ENCODE data around the gene LRRC32. TPM values are rescaled to one million over a fixed set of nuclear protein-coding genes. Genes with fewer than 3 reads are reported as not detected.

LRRC32 gene
- total and polyA plus RNA-seq, 2 experiments from 2014 or later = 0.42 to 0.58 TPM

DNA sequence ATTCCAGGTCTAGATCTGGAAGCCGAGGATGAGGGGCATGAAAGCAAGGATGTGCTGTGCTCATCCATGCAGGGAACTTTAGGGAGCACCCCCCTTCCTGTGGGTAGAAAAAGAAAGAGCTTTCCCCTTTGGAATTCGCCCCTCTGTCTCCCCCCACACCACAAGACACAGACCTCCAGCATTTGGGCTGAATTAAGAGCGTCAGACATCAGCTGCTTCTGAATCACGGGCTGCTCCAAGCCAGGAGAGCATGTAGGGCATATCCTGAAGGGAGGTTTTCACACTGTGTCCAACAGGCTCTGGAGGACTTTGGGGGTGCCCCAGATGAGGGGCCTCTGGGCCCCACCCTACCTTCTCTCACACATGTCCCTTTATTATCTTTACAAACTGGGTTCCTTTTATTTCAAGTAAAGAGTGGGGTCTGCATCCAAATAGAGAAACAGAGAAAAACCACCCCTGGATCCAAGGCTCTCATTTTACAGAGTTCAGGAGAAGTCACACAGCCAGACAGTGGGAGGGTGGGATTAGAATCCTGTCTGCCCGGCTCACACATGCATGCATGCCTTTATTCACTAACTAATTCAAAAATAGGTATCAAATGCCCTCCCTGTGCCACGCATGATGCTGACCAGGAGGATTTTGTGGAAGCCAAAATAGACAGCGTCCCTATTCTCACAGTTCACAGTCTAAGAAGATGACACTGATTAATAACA is 52.8 kb downstream of the LRRC32 start:
- Mint-ChIP-seq H3K27ac (no peak overlapping the region), H3K4me1 (no peaks in the 10 kb centered on the region; the same call in 2 of the 3 replicates), H3K9me3 (peaks cover 13% of the 10 kb centered on the region; the same call in 2 of the 3 replicates), H3K36me3 (ENCODE audit: low read depth) (peaks cover 7% of the 10 kb centered on the region; the same call in 1 of the 3 replicates), H3K27me3 (ENCODE audit: insufficient read depth, low read depth, poor library complexity) (peaks cover 12% of the 10 kb centered on the region), H3K4me3 (no peak overlapping the region)
- TF ChIP-seq ZNF331 (CRISPR knock-in tag; IDR thresholded peaks at IDR 0.05; ENCODE audit: low read depth) (no peak), EZH2phosphoT487 (IDR thresholded peaks at IDR 0.05; ENCODE audit: unreplicated experiment) (no peak), NANOG (IDR thresholded peaks at IDR 0.05; ENCODE audit: borderline replicate concordance) (no peak), JUNB (IDR thresholded peaks at IDR 0.05; ENCODE audit: unreplicated experiment) (no peak)
- TF ChIP-seq, protein P1, sequence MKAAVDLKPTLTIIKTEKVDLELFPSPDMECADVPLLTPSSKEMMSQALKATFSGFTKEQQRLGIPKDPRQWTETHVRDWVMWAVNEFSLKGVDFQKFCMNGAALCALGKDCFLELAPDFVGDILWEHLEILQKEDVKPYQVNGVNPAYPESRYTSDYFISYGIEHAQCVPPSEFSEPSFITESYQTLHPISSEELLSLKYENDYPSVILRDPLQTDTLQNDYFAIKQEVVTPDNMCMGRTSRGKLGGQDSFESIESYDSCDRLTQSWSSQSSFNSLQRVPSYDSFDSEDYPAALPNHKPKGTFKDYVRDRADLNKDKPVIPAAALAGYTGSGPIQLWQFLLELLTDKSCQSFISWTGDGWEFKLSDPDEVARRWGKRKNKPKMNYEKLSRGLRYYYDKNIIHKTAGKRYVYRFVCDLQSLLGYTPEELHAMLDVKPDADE (IDR thresholded peaks at IDR 0.05) = no peak
- Histone ChIP-seq H3K79me2 (replicated peaks; ENCODE audit: insufficient read depth) (no peaks in the 10 kb centered on the region), H3K4me1 (ENCODE audit: insufficient read depth) (no peaks in the 10 kb centered on the region), H4K20me1 (replicated peaks; ENCODE audit: insufficient read depth) (no peaks in the 10 kb centered on the region), H3F3A (replicated peaks; ENCODE audit: low read depth) (no peaks in the 10 kb centered on the region), H2AFZ (no peak overlapping the region), H3K27ac (ENCODE audit: low read depth) (no peak overlapping the region), H3K4me2 (no peak overlapping the region), H3K4me3 (no peak overlapping the region), H3K9me2 (ENCODE audit: insufficient read depth) (no peaks in the 10 kb centered on the region; the same call in 1 of the 2 replicates), H3K27me3 (ENCODE audit: insufficient read depth) (no peaks in the 10 kb centered on the region), H3K36me3 (ENCODE audit: insufficient read depth) (no peaks in the 10 kb centered on the region)
- ATAC-seq (no peak), DNase-seq (ENCODE audit: low spot score) (no peak)

DNA sequence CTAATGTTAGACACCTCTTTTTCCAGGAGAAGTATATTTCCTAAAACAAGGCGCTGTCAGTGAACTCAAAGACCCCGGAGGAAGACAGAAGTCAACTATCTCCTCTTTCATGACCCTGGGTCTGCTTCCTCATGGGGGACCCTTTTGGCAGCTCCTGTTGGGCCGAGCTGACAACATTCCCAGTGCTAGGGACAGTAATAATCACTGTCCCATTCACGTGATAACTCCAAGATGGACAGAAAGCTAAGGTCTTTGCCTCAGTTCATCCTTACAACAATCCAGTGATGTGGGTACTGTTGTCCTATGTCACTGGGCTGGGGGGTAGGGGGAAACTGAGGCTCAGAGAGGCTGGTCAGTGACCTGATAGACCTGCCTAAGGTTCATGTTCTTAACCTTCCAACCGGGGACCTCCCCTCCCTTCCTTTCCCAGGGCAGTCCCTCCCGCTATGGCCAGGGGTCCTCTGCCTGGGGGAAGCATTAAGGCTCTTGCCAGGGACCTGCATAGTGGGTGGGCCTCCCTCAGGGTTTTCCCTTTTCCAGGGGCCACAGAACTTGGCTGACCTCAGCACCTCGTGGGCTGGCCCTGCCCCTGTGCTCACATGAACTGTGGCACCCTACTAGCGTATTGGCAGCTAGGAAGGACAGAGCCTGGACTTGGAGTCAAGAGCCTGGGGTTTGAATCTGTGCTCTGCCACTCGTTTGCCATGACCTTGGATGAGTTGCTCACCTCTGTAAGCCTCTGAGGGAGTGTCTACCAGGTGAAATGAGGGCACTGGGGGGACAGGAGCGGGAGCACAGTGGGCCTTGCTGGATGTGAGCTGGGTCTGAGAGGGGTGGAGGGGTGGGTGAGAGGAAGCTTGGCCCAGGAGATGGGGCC is 53.6 kb downstream of the LRRC32 start:
- H3K9me2 ChIP-seq (ENCODE audit: insufficient read depth) = no peaks in the 10 kb centered on the region; the same call in 1 of the 2 replicates
- Mint-ChIP-seq H3K27ac (no peak overlapping the region), H3K4me1 (no peaks in the 10 kb centered on the region; the same call in 2 of the 3 replicates), H3K4me3 (no peak overlapping the region), H3K27me3 (ENCODE audit: insufficient read depth, low read depth, poor library complexity) (peaks cover 10% of the 10 kb centered on the region), H3K9me3 (peaks cover 13% of the 10 kb centered on the region; the same call in 2 of the 3 replicates), H3K36me3 (ENCODE audit: low read depth) (peaks cover 7% of the 10 kb centered on the region; the same call in 1 of the 3 replicates)
- H4K20me1 ChIP-seq (replicated peaks; ENCODE audit: insufficient read depth) = no peaks in the 10 kb centered on the region
- no peak overlapping the region for H3K4me2 ChIP-seq
- TF ChIP-seq ZNF331 (CRISPR knock-in tag; IDR thresholded peaks at IDR 0.05; ENCODE audit: low read depth) (no peak), EZH2 (IDR thresholded peaks at IDR 0.05; ENCODE audit: low read depth, unreplicated experiment) (no peak), NANOG (IDR thresholded peaks at IDR 0.05; ENCODE audit: borderline replicate concordance) (no peak), POLR2AphosphoS5 (IDR thresholded peaks at IDR 0.05; ENCODE audit: low read depth) (no peak), STAT1 (IDR thresholded peaks at IDR 0.05; ENCODE audit: unreplicated experiment) (no peak), EZH2phosphoT487 (IDR thresholded peaks at IDR 0.05; ENCODE audit: unreplicated experiment) (no peak)
- TF ChIP-seq, protein P2, sequence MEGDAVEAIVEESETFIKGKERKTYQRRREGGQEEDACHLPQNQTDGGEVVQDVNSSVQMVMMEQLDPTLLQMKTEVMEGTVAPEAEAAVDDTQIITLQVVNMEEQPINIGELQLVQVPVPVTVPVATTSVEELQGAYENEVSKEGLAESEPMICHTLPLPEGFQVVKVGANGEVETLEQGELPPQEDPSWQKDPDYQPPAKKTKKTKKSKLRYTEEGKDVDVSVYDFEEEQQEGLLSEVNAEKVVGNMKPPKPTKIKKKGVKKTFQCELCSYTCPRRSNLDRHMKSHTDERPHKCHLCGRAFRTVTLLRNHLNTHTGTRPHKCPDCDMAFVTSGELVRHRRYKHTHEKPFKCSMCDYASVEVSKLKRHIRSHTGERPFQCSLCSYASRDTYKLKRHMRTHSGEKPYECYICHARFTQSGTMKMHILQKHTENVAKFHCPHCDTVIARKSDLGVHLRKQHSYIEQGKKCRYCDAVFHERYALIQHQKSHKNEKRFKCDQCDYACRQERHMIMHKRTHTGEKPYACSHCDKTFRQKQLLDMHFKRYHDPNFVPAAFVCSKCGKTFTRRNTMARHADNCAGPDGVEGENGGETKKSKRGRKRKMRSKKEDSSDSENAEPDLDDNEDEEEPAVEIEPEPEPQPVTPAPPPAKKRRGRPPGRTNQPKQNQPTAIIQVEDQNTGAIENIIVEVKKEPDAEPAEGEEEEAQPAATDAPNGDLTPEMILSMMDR (conservative IDR thresholded peaks at IDR 0.05; ENCODE audit: low read depth in 2 of 2) = no peak
- TF ChIP-seq, protein P1 (IDR thresholded peaks at IDR 0.05) = no peak
- ATAC-seq = no peak
- H3F3A ChIP-seq (replicated peaks; ENCODE audit: low read depth) = no peaks in the 10 kb centered on the region
- H3K27me3 ChIP-seq (ENCODE audit: insufficient read depth) = no peaks in the 10 kb centered on the region
- H3K36me3 ChIP-seq (ENCODE audit: insufficient read depth) = no peaks in the 10 kb centered on the region
- H2AFZ ChIP-seq = no peak overlapping the region
- H3K4me3 ChIP-seq = no peak overlapping the region
- no peak overlapping the region for H3K27ac ChIP-seq (ENCODE audit: low read depth)
- H3K79me2 ChIP-seq (replicated peaks; ENCODE audit: insufficient read depth) = no peaks in the 10 kb centered on the region
- no peaks in the 10 kb centered on the region for H3K4me1 ChIP-seq (ENCODE audit: insufficient read depth)
- no peak for DNase-seq (ENCODE audit: low spot score)
